ENCODE data around the gene ZNF771. TPM values are rescaled to one million over a fixed set of nuclear protein-coding genes. Genes with fewer than 3 reads are reported as not detected.

The ZNF771 gene
- total and polyA plus RNA-seq, 8 donors = 1.2 to 28.7 (median 6.6) TPM

- peak overlapping the region; percentile 86 to 98 (median 94) for H3K4me3 ChIP-seq
- peaks cover 5 to 19% (median 17%) of the 10 kb centered on the region in 4 donors for H3K36me3 ChIP-seq
- DNase-seq = no peak
- peaks cover 33 to 55% (median 42%) of the 10 kb centered on the region in 4 donors for H3K4me1 ChIP-seq
- no peaks in the 10 kb centered on the region for H3K9me3 ChIP-seq
- intact Hi-C loops (cut with DNase I; ENCODE audit: low total_unique reads) = loop anchor here (10.0 kb wide), 1 partner anchor 45 kb away; no protein-coding TSS in a partner anchor
- no peaks in the 10 kb centered on the region for H3K27me3 ChIP-seq
- TF ChIP-seq, protein P1, sequence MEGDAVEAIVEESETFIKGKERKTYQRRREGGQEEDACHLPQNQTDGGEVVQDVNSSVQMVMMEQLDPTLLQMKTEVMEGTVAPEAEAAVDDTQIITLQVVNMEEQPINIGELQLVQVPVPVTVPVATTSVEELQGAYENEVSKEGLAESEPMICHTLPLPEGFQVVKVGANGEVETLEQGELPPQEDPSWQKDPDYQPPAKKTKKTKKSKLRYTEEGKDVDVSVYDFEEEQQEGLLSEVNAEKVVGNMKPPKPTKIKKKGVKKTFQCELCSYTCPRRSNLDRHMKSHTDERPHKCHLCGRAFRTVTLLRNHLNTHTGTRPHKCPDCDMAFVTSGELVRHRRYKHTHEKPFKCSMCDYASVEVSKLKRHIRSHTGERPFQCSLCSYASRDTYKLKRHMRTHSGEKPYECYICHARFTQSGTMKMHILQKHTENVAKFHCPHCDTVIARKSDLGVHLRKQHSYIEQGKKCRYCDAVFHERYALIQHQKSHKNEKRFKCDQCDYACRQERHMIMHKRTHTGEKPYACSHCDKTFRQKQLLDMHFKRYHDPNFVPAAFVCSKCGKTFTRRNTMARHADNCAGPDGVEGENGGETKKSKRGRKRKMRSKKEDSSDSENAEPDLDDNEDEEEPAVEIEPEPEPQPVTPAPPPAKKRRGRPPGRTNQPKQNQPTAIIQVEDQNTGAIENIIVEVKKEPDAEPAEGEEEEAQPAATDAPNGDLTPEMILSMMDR (IDR thresholded peaks at IDR 0.05) = peak in 1 of 7 experiments; percentile 11
- no peak for TF ChIP-seq POLR2A (IDR thresholded peaks at IDR 0.05)
- WGBS, 5 donors = 0 to 1% (median 1%) methylated on average over 32 to 76 of the region's 76 CpGs
- peak overlapping the region; percentile 66 to 97 (median 84) for H3K27ac ChIP-seq
Observed at GRCh38 chr16:30369938-30370455, 37.4 kb upstream of the ZNF771 start.

GRCh38 chr16:30370456-30371247 lies 36.8 kb upstream of the ZNF771 start, which contains the start of gene TBC1D10B:
TBC1D10B (minus strand) TSS chr16:30370494; CDS start chr16:30370183, 311 bp downstream.
- TF ChIP-seq EP300 (IDR thresholded peaks at IDR 0.05) = no peak
- TF ChIP-seq, protein P1 (IDR thresholded peaks at IDR 0.05) = peak in 1 of 7 experiments; percentile 24
- TF ChIP-seq POLR2AphosphoS5 (IDR thresholded peaks at IDR 0.05) = peak; percentile 70 to 88 (median 86)
- Histone ChIP-seq H3K9me3 (no peaks in the 10 kb centered on the region), H3K27me3 (no peaks in the 10 kb centered on the region), H3K27ac (peak within 1 kb of the TSS; percentile 82 to 97 (median 90)), H3K4me3 (peak within 1 kb of the TSS; percentile 86 to 98 (median 94)), H3K36me3 (peaks cover 0 to 13% (median 10%) of the 10 kb centered on the region in 4 donors), H3K4me1 (peaks cover 31 to 48% (median 39%) of the 10 kb centered on the region in 4 donors)
- peak; percentile 98 to 100 for DNase-seq
- WGBS, 5 donors = 0 to 2% (median 0%) methylated on average over 39 to 40 of the region's 40 CpGs
- intact Hi-C loops (cut with DNase I; ENCODE audit: low total_unique reads) = no loop called here

DNA sequence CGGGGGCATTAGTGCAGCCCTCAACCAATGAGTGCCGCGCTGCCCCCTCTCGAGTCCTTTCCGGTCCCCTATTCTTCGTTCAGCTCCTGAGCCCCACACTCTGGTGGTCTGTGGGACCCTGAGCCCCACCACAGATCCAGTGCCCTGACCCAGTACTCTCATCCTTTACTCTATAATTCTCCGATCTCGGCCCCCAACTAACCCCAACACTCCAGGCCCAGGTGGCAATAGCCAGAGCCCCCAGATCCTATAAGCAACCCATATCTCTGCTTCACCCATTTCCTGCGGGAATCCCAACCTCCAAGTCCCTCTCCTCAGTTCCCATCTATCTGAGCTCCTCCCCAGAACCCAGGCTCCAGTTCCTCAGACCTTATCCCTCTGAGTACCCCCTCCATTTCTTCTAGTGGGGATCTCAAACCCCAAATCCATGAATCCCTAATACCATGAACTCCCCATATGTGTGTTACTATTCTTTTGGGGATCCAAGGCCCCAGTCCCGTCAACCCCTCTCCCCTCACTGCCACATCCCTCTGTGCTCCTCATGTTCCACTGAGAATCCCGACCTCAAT lies 36.1 kb upstream of the ZNF771 start:
- Histone ChIP-seq H3K4me3 (peak overlapping the region; percentile 44 to 50 (median 46)), H3K27ac (peak overlapping the region; percentile 82 to 93 (median 90)), H3K27me3 (no peaks in the 10 kb centered on the region), H3K36me3 (peaks cover 0 to 6% (median 4%) of the 10 kb centered on the region in 4 donors), H3K4me1 (peaks cover 29 to 42% (median 35%) of the 10 kb centered on the region in 4 donors), H3K9me3 (no peaks in the 10 kb centered on the region)
- no peak for TF ChIP-seq POLR2A (IDR thresholded peaks at IDR 0.05)
- intact Hi-C loops (cut with DNase I; ENCODE audit: low total_unique reads) = no loop called here
- no peak for DNase-seq
- WGBS, 5 donors = 21 to 44% (median 24%) methylated on average over 7 to 11 of the region's 11 CpGs

GRCh38 chr16:30372038-30372712 lies 35.2 kb upstream of the ZNF771 start:
- H3K9me3 ChIP-seq = no peaks in the 10 kb centered on the region
- intact Hi-C loops (cut with DNase I; ENCODE audit: low total_unique reads) = no loop called here
- H3K36me3 ChIP-seq = no peaks in the 10 kb centered on the region
- H3K27ac ChIP-seq = peak overlapping the region in 4 of 5 donors; percentile 82 to 93 (median 90)
- DNase-seq = no peak
- WGBS, 5 donors = 69 to 79% (median 74%) methylated on average over 6 of the region's 6 CpGs
- no peaks in the 10 kb centered on the region for H3K27me3 ChIP-seq
- TF ChIP-seq, protein P1 (IDR thresholded peaks at IDR 0.05) = no peak
- TF ChIP-seq EP300 (IDR thresholded peaks at IDR 0.05) (no peak), POLR2AphosphoS5 (IDR thresholded peaks at IDR 0.05) (no peak), POLR2A (IDR thresholded peaks at IDR 0.05) (no peak)
- peaks cover 28 to 37% (median 34%) of the 10 kb centered on the region in 4 donors for H3K4me1 ChIP-seq
- no peak overlapping the region for H3K4me3 ChIP-seq
